IMR-90 (cell line): ENCODE data around the gene MYORG. TPM values are rescaled to one million over a fixed set of nuclear protein-coding genes. Genes with fewer than 3 reads are reported as not detected.

ENCODE experiments used
- ATAC-seq: fragments of 200-7000 bp; cut with Tn5 transposase; 2 replicates; pipeline ENCODE4 v1.9.1; 2020; ENCODE audit warnings: low read depth, mild to moderate bottlenecking, moderate library complexity
- BruUV-seq: library from RNA; stranded (reverse); fragments of 400-500 nt; replicated peaks from 2 replicates; lab custom pipeline; 2021; lab: Mats Ljungman, UMichigan
- CTCF ChIA-PET: fragments of 300-600 bp; formaldehyde crosslinking; extraction: SDS; loops from one replicate; lab custom pipeline; 2021; ENCODE audit warnings: antibody characterized with exemption; lab: Yijun Ruan, JAX
- POLR2A ChIA-PET: fragments of 300-600 bp; sonication (Branson Sonifier 250); formaldehyde crosslinking; loops from one replicate; lab custom pipeline; 2022; ENCODE audit warnings: antibody characterized with exemption; ENCODE audit not compliant: unreplicated experiment; lab: Charles Lee
- DNase-seq: peaks from one replicate; pipeline ENCODE4 v3.0.0; 2013
- H2AFZ ChIP-seq: replicated peaks from 2 replicates; pipeline ENCODE3; 2013; ENCODE audit warnings: low read length, mild to moderate bottlenecking; ENCODE audit not compliant: poor library complexity
- H2AK5ac ChIP-seq: 2 replicates; pipeline ENCODE4 v1.6.1; 2013; ENCODE audit warnings: low read depth, low read length, inconsistent platforms
- H2AK9ac ChIP-seq: replicated peaks from 2 replicates; pipeline ENCODE3; 2013; ENCODE audit warnings: mild to moderate bottlenecking, low read depth, low read length, moderate library complexity; ENCODE audit not compliant: poor library complexity
- H2BK120ac ChIP-seq: 2 replicates; pipeline ENCODE4 v1.6.1; 2013; ENCODE audit warnings: low read depth, low read length, inconsistent platforms
- H2BK15ac ChIP-seq: 3 replicates; pipeline ENCODE4 v1.6.1; 2013; ENCODE audit warnings: low read depth, low read length, inconsistent platforms
- H2BK20ac ChIP-seq: 2 replicates; pipeline ENCODE4 v1.6.1; 2013; ENCODE audit warnings: low read depth, mild to moderate bottlenecking, inconsistent platforms, low read length, moderate library complexity
- H2BK5ac ChIP-seq: 2 replicates; pipeline ENCODE4 v1.6.1; 2013; ENCODE audit warnings: mild to moderate bottlenecking, low read depth, low read length, inconsistent platforms; ENCODE audit not compliant: poor library complexity, severe bottlenecking
- H3K14ac ChIP-seq: replicated peaks from 2 replicates; pipeline ENCODE4 v1.6.1; 2013; ENCODE audit warnings: low read depth, low read length, inconsistent platforms
- H3K18ac ChIP-seq: 2 replicates; pipeline ENCODE4 v1.6.1; 2013; ENCODE audit warnings: low read depth, low read length, control low read depth
- H3K23ac ChIP-seq: 2 replicates; pipeline ENCODE4 v1.6.1; 2013; ENCODE audit warnings: low read depth, low read length, inconsistent platforms
- H3K27ac ChIP-seq: 2 replicates; pipeline ENCODE4 v1.5.1; 2013; ENCODE audit warnings: mild to moderate bottlenecking, control low read depth, low read length; ENCODE audit not compliant: insufficient read depth
- H3K27me3 ChIP-seq: 2 replicates; pipeline ENCODE4 v1.6.1; 2013; ENCODE audit warnings: low read length; ENCODE audit not compliant: control insufficient read depth, insufficient read depth
- H3K36me3 ChIP-seq: 2 replicates; pipeline ENCODE4 v1.6.1; 2013; ENCODE audit warnings: low read length, mixed read lengths; ENCODE audit not compliant: control insufficient read depth, insufficient read depth
- H3K4ac ChIP-seq: 2 replicates; pipeline ENCODE4 v1.6.1; 2013; ENCODE audit warnings: low read depth, low read length, inconsistent platforms
- H3K4me1 ChIP-seq: 2 replicates; pipeline ENCODE4 v1.6.1; 2013; ENCODE audit warnings: low read length, mixed read lengths; ENCODE audit not compliant: control insufficient read depth, insufficient read depth
- H3K4me2 ChIP-seq: 2 replicates; pipeline ENCODE4 v1.6.1; 2013; ENCODE audit warnings: low read depth, mild to moderate bottlenecking, control low read depth, low read length, moderate library complexity
- H3K4me3 ChIP-seq: 2 replicates; pipeline ENCODE4 v1.5.1; 2013; ENCODE audit warnings: low read depth, mild to moderate bottlenecking, control low read depth, low read length, moderate library complexity; ENCODE audit not compliant: insufficient read depth
- H3K56ac ChIP-seq: 2 replicates; pipeline ENCODE4 v1.6.1; 2013; ENCODE audit warnings: low read length, inconsistent platforms; ENCODE audit not compliant: insufficient read depth; ENCODE audit errors: extremely low read depth
- H3K79me1 ChIP-seq, 2 experiments: 2 replicates each; pipeline ENCODE4 v1.6.1; 2013; ENCODE audit warnings: low read length in 2 of 2, inconsistent platforms in 1 of 2, low read depth in 1 of 2
- H3K9ac ChIP-seq: 2 replicates; pipeline ENCODE4 v1.6.1; 2013; ENCODE audit warnings: low read depth, low read length, control low read depth
- H3K9me1 ChIP-seq: 2 replicates; pipeline ENCODE4 v1.6.1; 2013; ENCODE audit warnings: low read length, inconsistent platforms; ENCODE audit not compliant: insufficient read depth
- H3K9me3 ChIP-seq: 2 replicates; pipeline ENCODE4 v1.6.1; 2013; ENCODE audit warnings: low read length; ENCODE audit not compliant: control insufficient read depth, insufficient read depth
- H4K20me1 ChIP-seq: 2 replicates; pipeline ENCODE4 v1.6.1; 2013; ENCODE audit warnings: low read length, inconsistent platforms; ENCODE audit not compliant: insufficient read depth
- H4K5ac ChIP-seq: 2 replicates; pipeline ENCODE4 v1.6.1; 2013; ENCODE audit warnings: mild to moderate bottlenecking, low read depth, low read length, control low read depth
- H4K8ac ChIP-seq, 2 experiments: 2 replicates each; pipeline ENCODE4 v1.6.1; 2013; ENCODE audit warnings: low read depth in 2 of 2, low read length in 2 of 2, control low read depth in 1 of 2, inconsistent platforms in 1 of 2
- H4K91ac ChIP-seq: 2 replicates; pipeline ENCODE4 v1.6.1; 2013; ENCODE audit warnings: low read depth, low read length, inconsistent platforms; ENCODE audit not compliant: insufficient read depth
- BHLHE40 ChIP-seq: fragments of 150-350 bp; IDR thresholded peaks from 2 replicates; pipeline ENCODE4 v1.6.1; 2016; ENCODE audit warnings: mild to moderate bottlenecking, low read depth, low read length
- CHD1 ChIP-seq: IDR thresholded peaks from 2 replicates; pipeline ENCODE4 v1.6.1; 2012; ENCODE audit warnings: low read depth, low read length, improper control_type of control experiment
- CTCF ChIP-seq: conservative IDR thresholded peaks from 2 replicates; pipeline ENCODE4 v1.5.1; 2012; ENCODE audit warnings: mild to moderate bottlenecking, low read depth, low read length, improper control_type of control experiment
- MAFK ChIP-seq: IDR thresholded peaks from 2 replicates; pipeline ENCODE4 v1.6.1; 2012; ENCODE audit warnings: low read depth, low read length, improper control_type of control experiment
- MAZ ChIP-seq: IDR thresholded peaks from 2 replicates; pipeline ENCODE4 v1.6.1; 2012; ENCODE audit warnings: low read depth, mild to moderate bottlenecking, low read length, improper control_type of control experiment, moderate library complexity, borderline replicate concordance
- MXI1 ChIP-seq: IDR thresholded peaks from 2 replicates; pipeline ENCODE4 v1.6.1; 2012; ENCODE audit warnings: low read depth, mild to moderate bottlenecking, low read length, moderate library complexity, borderline replicate concordance
- POLR2A ChIP-seq: IDR thresholded peaks from 2 replicates; pipeline ENCODE4 v1.6.1; 2012; ENCODE audit warnings: mild to moderate bottlenecking, low read depth, low read length
- RAD21 ChIP-seq: IDR thresholded peaks from 2 replicates; pipeline ENCODE4 v1.6.1; 2012; ENCODE audit warnings: low read length, improper control_type of control experiment
- RCOR1 ChIP-seq: IDR thresholded peaks from 2 replicates; pipeline ENCODE4 v1.6.1; 2012; ENCODE audit warnings: mild to moderate bottlenecking, low read length, improper control_type of control experiment; ENCODE audit not compliant: insufficient replicate concordance
- SMC3 ChIP-seq: fragments of 150-350 bp; IDR thresholded peaks from 2 replicates; pipeline ENCODE4 v1.6.1; 2016; ENCODE audit warnings: low read depth, mild to moderate bottlenecking, antibody characterized with exemption, low read length, moderate library complexity
- USF2 ChIP-seq: fragments of 150-350 bp; IDR thresholded peaks from 2 replicates; pipeline ENCODE4 v1.6.1; 2017; ENCODE audit warnings: mild to moderate bottlenecking, antibody characterized with exemption, low read length, low read depth
- WGBS, 2 experiments: methylation state at CpG; one replicate each; pipeline versions ENCODE4 v1.1.5 to v1.1.7; 2013; ENCODE audit warnings: missing lambda C conversion rate in 2 of 2; ENCODE audit not compliant: insufficient read length in 1 of 2; ENCODE audit errors: extremely low coverage in 2 of 2; 5-methylcytosine and 5-hydroxymethylcytosine counted together
- dilution Hi-C: fragments of 300-500 bp; cut with HindIII; formaldehyde crosslinking; loops from one replicate; pipeline ENCODE4 v1.14.3; 2018; ENCODE audit warnings: low sequenced_read_pairs; ENCODE audit not compliant: unreplicated experiment
- in situ Hi-C: fragments of 300-500 bp; cut with MboI; formaldehyde crosslinking; loops from 3 replicates; pipeline ENCODE4 v1.14.3; 2019; ENCODE audit warnings: low sequenced_read_pairs, inconsistent platforms, mixed read lengths
- intact Hi-C: fragments of 100-400 bp; cut with micrococcal nuclease; formaldehyde crosslinking; loops from 2 replicates; pipeline ENCODE4 v1.10.0; 2022
- polyA plus RNA-seq, 3 experiments: library from polyadenylated mRNA; depleted of rRNA; stranded (reverse); fragments of >200 nt; gene quantifications; 2 replicates each; pipeline ENCODE4 v1.2.3, GENCODE V29; 2012; ENCODE audit warnings: low replicate concordance in 1 of 3
- total RNA-seq: library from RNA; depleted of rRNA; stranded (reverse); fragments of >200 nt; gene quantifications from 2 replicates; pipeline ENCODE4 v1.2.3, GENCODE V29; 2012

MYORG gene
- total and polyA plus RNA-seq, 2 of the 4 experiments (the other 2 are of a cell fraction), result 0.36 to 0.60 TPM

- Histone ChIP-seq H3K9ac (no peak overlapping the region), H4K91ac (no peak overlapping the region), H4K20me1 (peaks cover 3% of the 10 kb centered on the region; the same call in 1 of the 2 replicates), H2BK5ac (no peak overlapping the region), H3K9me3 (no peaks in the 10 kb centered on the region), H3K18ac (no peak overlapping the region), H3K4me2 (no peak overlapping the region), H2BK15ac (no peak overlapping the region), H2AK9ac (no peak overlapping the region), H3K79me1 (peaks cover 21 to 37% of the 10 kb centered on the region in 2 experiments), H3K23ac (no peak overlapping the region), H2BK20ac (no peak overlapping the region), H2AK5ac (no peak overlapping the region), H3K36me3 (peaks cover 32% of the 10 kb centered on the region), H3K4me1 (no peaks in the 10 kb centered on the region), H3K27ac (no peak overlapping the region), H3K14ac (no peak overlapping the region), H2BK120ac (no peak overlapping the region), H4K5ac (no peak overlapping the region), H2AFZ (no peak overlapping the region), H3K56ac (no peak overlapping the region), H3K27me3 (no peaks in the 10 kb centered on the region), H3K4ac (no peak overlapping the region), H4K8ac (no peak overlapping the region), H3K4me3 (no peak overlapping the region), H3K9me1 (no peaks in the 10 kb centered on the region)
- in situ Hi-C loops (no loop called here), dilution Hi-C loops (no loop called here), intact Hi-C loops (no loop called here)
- DNase-seq (peak; percentile 37), ATAC-seq (no peak)
- 100% methylated on average over 1 of the region's 2 CpGs; no CpG with 5 or more reads in 1 of the 2 experiments for WGBS, 2 experiments
- TF ChIP-seq CHD1, result no peak
- TF ChIP-seq MXI1, result no peak
- peak; percentile 50 for TF ChIP-seq RAD21
- TF ChIP-seq RCOR1, result no peak
- TF ChIP-seq POLR2A, result no peak
- TF ChIP-seq USF2, result no peak
- peak; percentile 29; the same call in 1 of the 2 replicates for TF ChIP-seq SMC3
- no peak for TF ChIP-seq MAFK
- TF ChIP-seq BHLHE40, result no peak
- TF ChIP-seq CTCF, result peak; percentile 40
- TF ChIP-seq MAZ, result no peak
- CTCF ChIA-PET, result interaction anchor here (0.6 to 1.0 kb wide), 3 partner anchors 13 to 172 kb away, joined by 3 read pairs; no protein-coding TSS in a partner anchor
- POLR2A ChIA-PET, result no interaction called here
- BruUV-seq, result no TSS peak
Observed at GRCh38 chr9:34337403-34337802, 39.3 kb downstream of the MYORG start.
